NT2/D1 (cell line): Measurements from ENCODE around the gene MUTYH.
"Not testable (repeated sequence)": the region's sequence is repeated elsewhere in the genome, so short reads cannot be mapped to it uniquely, and the experiment has no call there.

Experiments
- SUZ12 ChIP-seq: IDR thresholded peaks from 2 replicates; pipeline ENCODE4 v1.6.1; 2011; ENCODE audit not compliant: insufficient read length, insufficient read depth; ENCODE audit errors: extremely low read depth
- YY1 ChIP-seq: IDR thresholded peaks from 2 replicates; pipeline ENCODE4 v1.6.1; 2011; ENCODE audit not compliant: insufficient read length, insufficient read depth
- ZNF274 ChIP-seq: IDR thresholded peaks from 2 replicates; pipeline ENCODE4 v1.6.1; 2011; ENCODE audit warnings: mild to moderate bottlenecking, low read depth, low read length

GRCh38 chr1:45360981-45361380, 20.7 kb upstream of the MUTYH start:
- TF ChIP-seq SUZ12, YY1, ZNF274: not testable (repeated sequence)
